ENCODE results near the gene ZNF775.

The ZNF775 gene

DNA sequence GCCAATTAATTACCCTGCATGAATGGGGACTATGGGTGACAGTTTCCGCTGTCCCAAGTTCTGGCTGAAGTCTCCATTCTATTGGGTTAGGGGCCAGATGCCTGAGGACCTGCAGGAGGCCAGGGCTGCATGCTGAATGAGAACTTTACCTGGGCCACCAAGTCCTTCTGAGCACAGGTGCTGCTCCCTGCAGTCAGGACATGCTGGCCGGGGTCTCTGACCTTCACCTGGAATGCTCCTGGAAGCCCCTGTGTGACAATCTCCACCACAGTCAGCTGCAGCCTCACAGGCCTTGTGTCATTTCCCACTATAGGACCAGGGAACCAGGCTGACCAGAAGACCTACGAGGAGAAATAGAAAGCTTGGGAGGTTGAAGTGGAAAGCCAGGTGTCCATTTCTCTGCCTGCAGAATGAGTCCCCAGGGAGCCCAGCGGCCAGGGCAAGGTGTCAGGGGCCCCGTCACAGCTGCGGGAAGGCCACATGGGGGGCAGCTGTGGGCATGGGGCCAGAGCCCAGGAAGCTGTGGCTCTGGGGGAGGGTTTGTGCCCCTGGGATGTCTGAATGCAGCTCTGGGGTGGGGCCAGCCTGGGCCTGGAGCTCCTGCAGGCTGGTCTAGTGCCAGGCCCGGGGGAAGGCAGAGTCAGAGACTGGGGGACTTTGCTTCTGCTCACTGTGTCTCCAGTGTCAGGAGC lies 65.7 kb downstream of the ZNF775 start:
- DNase-seq: no peak

- no peak for DNase-seq
These were observed 67.3 kb downstream of the ZNF775 start for GRCh38 chr7:150446288-150446938.

All from NCI-H526 treated with DMSO at 0.1 percent for 48 hours (cell line).